ENCODE results near the gene COL19A1. TPM values are rescaled to one million over a fixed set of nuclear protein-coding genes. Genes with fewer than 3 reads are reported as not detected.

Gene COL19A1
- total RNA-seq, result 0.49 TPM

GRCh38 chr6:69866351-69866769 is at the start of gene COL19A1:
Gene COL19A1 (plus strand): TSS chr6:69866556. CDS start chr6:69879568, 13,012 bp downstream.
- H3K27me3 ChIP-seq, result no peaks in the 10 kb centered on the region
- DNase-seq (ENCODE audit: extremely low spot score in 2 of 2), result no peak
- H3K36me3 ChIP-seq, result no peaks in the 10 kb centered on the region
- TF ChIP-seq POLR2A (IDR thresholded peaks at IDR 0.05), result no peak
- peaks cover 11% of the 10 kb centered on the region for H3K4me1 ChIP-seq
- H3K4me3 ChIP-seq, result peak within 1 kb of the TSS; percentile 52 to 69
- H3K27ac ChIP-seq, result no peak within 1 kb of the TSS
- H3K9me3 ChIP-seq, result no peaks in the 10 kb centered on the region
- intact Hi-C loops (cut with DNase I), result no loop called here

- H3K27ac ChIP-seq, result no peak overlapping the region
- no peak for TF ChIP-seq POLR2AphosphoS5 (IDR thresholded peaks at IDR 0.05; ENCODE audit: insufficient read depth in 1 of 2, low read depth in 1 of 2)
- TF ChIP-seq POLR2A (IDR thresholded peaks at IDR 0.05), result no peak
- no peak for TF ChIP-seq CTCF (IDR thresholded peaks at IDR 0.05)
- no peaks in the 10 kb centered on the region for H3K4me1 ChIP-seq
- H3K27me3 ChIP-seq, result no peaks in the 10 kb centered on the region
- H3K36me3 ChIP-seq, result no peaks in the 10 kb centered on the region
- DNase-seq (ENCODE audit: extremely low spot score in 2 of 2), result no peak
- intact Hi-C loops (cut with DNase I), result no loop called here
- no peaks in the 10 kb centered on the region for H3K9me3 ChIP-seq
- no peak overlapping the region for H3K4me3 ChIP-seq
These were observed 49.8 kb upstream of the COL19A1 start for GRCh38 chr6:69816569-69816968.

GRCh38 chr6:69817358-69817757 is 49.0 kb upstream of the COL19A1 start:
- no peaks in the 10 kb centered on the region for H3K4me1 ChIP-seq
- no peaks in the 10 kb centered on the region for H3K27me3 ChIP-seq
- H3K9me3 ChIP-seq, result no peaks in the 10 kb centered on the region
- no peaks in the 10 kb centered on the region for H3K36me3 ChIP-seq
- no peak for DNase-seq (ENCODE audit: extremely low spot score in 2 of 2)
- intact Hi-C loops (cut with DNase I), result no loop called here
- H3K4me3 ChIP-seq, result no peak overlapping the region
- H3K27ac ChIP-seq, result no peak overlapping the region
- TF ChIP-seq CTCF (IDR thresholded peaks at IDR 0.05) (no peak), POLR2AphosphoS5 (IDR thresholded peaks at IDR 0.05; ENCODE audit: insufficient read depth in 1 of 2, low read depth in 1 of 2) (no peak), POLR2A (IDR thresholded peaks at IDR 0.05) (no peak)

DNA sequence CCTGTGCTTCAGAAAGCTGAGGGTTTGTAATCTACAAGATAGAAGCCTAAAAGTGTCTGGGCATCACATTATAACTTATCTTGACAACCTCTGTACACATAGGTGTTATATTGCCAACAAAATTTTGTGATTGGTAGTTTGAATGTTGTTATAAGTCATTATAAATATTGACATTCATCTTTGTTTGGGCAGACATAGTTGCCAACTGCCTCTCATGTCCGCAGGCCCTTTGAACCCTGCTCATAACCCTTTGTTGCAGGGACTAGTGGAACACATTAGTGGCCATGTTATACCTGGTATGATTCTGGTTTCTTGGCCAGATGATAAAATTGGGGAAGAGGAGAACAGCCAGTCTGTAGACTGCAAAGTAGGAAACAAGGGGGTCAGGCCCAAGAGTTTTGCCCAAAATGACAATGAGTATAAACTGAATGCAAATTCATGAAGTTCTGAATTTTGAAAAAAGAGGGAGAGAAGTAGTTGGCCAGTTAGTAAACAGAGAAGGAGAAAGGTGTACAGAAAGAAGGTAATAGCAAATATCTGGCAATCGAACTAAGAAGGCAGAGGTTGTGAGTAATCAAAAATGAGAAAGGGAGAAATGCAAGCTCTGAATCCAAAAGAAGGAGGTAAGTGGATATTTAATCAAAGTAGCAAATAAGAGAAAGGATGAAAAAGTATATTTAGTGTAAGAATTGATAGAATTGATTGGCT is 48.0 kb upstream of the COL19A1 start:
- intact Hi-C loops (cut with DNase I), result no loop called here
- DNase-seq (ENCODE audit: extremely low spot score in 2 of 2), result no peak
- Histone ChIP-seq H3K4me3 (no peak overlapping the region), H3K4me1 (no peaks in the 10 kb centered on the region), H3K36me3 (no peaks in the 10 kb centered on the region), H3K27ac (no peak overlapping the region), H3K27me3 (no peaks in the 10 kb centered on the region), H3K9me3 (no peaks in the 10 kb centered on the region)
- TF ChIP-seq POLR2AphosphoS5 (IDR thresholded peaks at IDR 0.05; ENCODE audit: insufficient read depth in 1 of 2, low read depth in 1 of 2), result no peak
- no peak for TF ChIP-seq CTCF (IDR thresholded peaks at IDR 0.05)
- TF ChIP-seq POLR2A (IDR thresholded peaks at IDR 0.05), result no peak

GRCh38 chr6:69819138-69819537 is 47.2 kb upstream of the COL19A1 start:
- no peak for TF ChIP-seq CTCF (IDR thresholded peaks at IDR 0.05)
- no peak for TF ChIP-seq POLR2AphosphoS5 (IDR thresholded peaks at IDR 0.05; ENCODE audit: insufficient read depth in 1 of 2, low read depth in 1 of 2)
- no peak for TF ChIP-seq POLR2A (IDR thresholded peaks at IDR 0.05)
- Histone ChIP-seq H3K27me3 (no peaks in the 10 kb centered on the region), H3K9me3 (no peaks in the 10 kb centered on the region), H3K4me3 (no peak overlapping the region), H3K27ac (no peak overlapping the region), H3K36me3 (no peaks in the 10 kb centered on the region), H3K4me1 (no peaks in the 10 kb centered on the region)
- no peak for DNase-seq (ENCODE audit: extremely low spot score in 2 of 2)
- intact Hi-C loops (cut with DNase I), result no loop called here

All from vagina (tissue), 2 donors.